Fibroblast of lung (primary cell): ENCODE results near the gene VGLL4.

Experiments used
- CTCF ChIP-seq, 2 donors: IDR thresholded peaks in 1 of 2; conservative IDR thresholded peaks in 1 of 2; 1 replicate in 1 of 2; 2 replicates in 1 of 2; pipeline ENCODE4 v1.5.1; 2011 to 2012; ENCODE audit warnings: low read length in 2 of 2, control low read depth in 1 of 2, inconsistent platforms in 1 of 2, low read depth in 1 of 2, mild to moderate bottlenecking in 1 of 2
- EZH2 ChIP-seq: IDR thresholded peaks from 2 replicates; pipeline ENCODE4 v1.5.1; 2012; ENCODE audit warnings: low read length, control low read depth, mild to moderate bottlenecking; ENCODE audit errors: missing control alignments

DNA sequence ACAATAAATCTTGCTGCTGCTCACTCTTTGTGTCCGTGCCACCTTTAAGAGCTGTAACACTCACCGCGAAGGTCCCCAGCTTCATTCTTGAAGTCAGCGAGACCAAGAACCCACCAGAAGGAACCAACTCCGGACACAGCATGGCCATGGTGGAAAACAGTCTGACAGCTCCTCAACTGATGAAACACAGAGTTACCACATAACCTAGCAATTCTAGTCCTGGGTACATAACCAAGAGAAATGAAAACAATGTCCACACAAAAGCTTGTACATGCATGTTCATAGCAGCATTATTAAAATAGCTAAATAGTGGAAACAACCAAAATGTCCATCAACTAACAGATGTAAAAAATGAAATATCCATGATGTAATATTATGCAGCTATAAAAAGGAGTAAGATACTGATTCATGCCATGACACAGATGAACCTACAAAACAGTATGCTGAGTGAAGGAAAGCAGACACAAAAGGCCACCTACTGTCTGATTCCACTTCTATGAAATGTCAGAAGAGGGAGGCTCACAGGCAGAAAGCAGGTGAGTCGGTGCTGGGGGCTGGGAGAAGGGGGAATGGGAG, 36.8 kb downstream of the VGLL4 start:
- TF ChIP-seq CTCF (conservative IDR thresholded peaks at IDR 0.05 in 1 of 2, IDR thresholded peaks at IDR 0.05 in 1 of 2; ENCODE audit: low read depth in 1 of 2, low read length in 2 of 2) (no peak), EZH2 (no peak)
